Astrocyte (in vitro differentiated cells and primary cell): ENCODE data around the gene HRCT1.

Experiments
- CTCF ChIP-seq: IDR thresholded peaks from 2 replicates; pipeline ENCODE4 v1.5.1; 2011; ENCODE audit warnings: low read depth, mild to moderate bottlenecking, inconsistent platforms, low read length, moderate library complexity; ENCODE audit not compliant: insufficient read depth
- EZH2 ChIP-seq: IDR thresholded peaks from 2 replicates; pipeline ENCODE4 v1.6.1; 2012; ENCODE audit warnings: mild to moderate bottlenecking, low read length, inconsistent platforms; ENCODE audit not compliant: insufficient read depth

- TF ChIP-seq CTCF (no peak), EZH2 (no peak)
Measured at GRCh38 chr9:35867538-35867937, 38.5 kb upstream of the HRCT1 start.
